Stimulated activated CD4-positive, alpha-beta T cell treated with anti-CD3 and anti-CD28 coated beads, Interleukin-4, amount 100 ng/mL, for 48 hours (primary cell): Measurements from ENCODE around the gene TGFBR3.
A peak's percentile ranks its signal among the peaks of the same experiment; 100 is the strongest.

ENCODE experiments used
- DNase-seq, 2 donors: peaks; one replicate each; pipeline ENCODE4 v3.0.0-alpha.2; 2020; ENCODE audit warnings: low read depth in 2 of 2

The TGFBR3 gene

DNA sequence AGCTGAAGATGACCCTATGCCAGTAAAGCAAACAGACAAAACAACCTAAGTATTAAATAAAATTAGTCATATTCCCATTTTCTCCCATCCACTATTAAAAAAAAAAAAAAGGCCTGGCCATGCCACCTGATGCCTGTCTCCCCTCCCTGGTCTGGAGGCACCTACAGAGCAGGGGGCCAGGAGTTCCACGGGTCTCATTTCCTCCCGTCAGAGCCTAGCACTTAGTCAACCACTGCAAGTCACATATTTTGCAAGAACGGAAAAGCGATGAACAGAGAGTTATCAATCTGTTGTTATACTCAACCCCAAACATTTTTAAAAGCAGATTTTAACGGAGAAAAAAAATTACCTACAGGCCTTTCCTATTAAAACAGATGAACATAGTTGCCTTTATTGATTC, 59.3 kb downstream of the TGFBR3 start:
- no peak for DNase-seq

DNA sequence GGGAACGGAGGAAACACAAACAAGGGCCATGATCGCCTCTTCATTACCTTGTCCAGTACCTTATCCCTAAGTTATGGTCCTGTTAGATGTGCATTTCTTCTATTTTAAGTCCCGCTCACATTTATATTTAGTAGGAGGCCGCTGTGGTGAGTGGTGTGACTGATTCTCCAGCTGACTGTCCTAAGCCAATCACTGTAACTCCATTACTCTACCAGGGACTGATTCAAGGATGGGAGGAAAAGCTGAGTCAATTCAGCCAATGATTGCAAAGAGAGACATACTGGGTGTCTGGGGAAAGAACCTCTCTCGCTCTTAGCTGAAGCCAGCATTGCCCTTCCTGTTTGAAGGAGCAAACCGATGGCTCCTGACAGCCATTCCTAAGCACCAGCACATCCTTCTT, 59.7 kb downstream of the TGFBR3 start:
- no peak for DNase-seq

DNA sequence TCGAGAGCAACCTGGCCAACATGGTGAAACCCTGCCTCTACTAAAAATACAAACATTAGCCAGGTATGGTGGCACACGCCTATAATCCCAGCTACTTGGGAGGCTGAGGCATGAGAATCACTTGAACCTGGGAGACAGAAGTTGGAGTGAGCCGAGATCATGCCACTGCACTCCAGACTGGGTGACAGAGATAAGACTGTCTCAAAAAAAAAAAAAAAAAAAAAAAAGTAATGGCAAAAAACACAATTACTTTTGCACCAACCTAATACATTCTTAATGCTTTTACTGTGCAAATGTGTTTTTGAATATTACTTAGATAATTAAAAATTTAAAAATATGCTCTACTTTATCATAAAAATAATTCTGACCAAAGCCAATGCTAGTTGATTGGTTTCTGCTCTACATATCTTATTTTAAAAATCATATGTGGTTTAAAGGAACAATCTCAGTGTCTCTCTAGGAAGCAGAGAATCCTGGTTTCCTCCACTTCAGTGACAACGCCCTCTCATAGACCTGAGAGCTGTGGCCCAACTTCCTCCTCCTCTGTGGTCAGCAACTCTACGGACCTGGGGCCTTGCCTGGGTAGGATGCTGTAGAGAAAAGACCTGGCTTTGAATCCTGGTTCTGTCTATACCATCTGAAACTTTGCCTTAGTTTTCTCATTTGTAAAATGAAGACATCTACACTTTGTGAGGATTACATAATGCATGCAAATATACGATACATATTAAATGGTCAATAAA, 64.7 kb downstream of the TGFBR3 start:
- no peak for DNase-seq

DNA sequence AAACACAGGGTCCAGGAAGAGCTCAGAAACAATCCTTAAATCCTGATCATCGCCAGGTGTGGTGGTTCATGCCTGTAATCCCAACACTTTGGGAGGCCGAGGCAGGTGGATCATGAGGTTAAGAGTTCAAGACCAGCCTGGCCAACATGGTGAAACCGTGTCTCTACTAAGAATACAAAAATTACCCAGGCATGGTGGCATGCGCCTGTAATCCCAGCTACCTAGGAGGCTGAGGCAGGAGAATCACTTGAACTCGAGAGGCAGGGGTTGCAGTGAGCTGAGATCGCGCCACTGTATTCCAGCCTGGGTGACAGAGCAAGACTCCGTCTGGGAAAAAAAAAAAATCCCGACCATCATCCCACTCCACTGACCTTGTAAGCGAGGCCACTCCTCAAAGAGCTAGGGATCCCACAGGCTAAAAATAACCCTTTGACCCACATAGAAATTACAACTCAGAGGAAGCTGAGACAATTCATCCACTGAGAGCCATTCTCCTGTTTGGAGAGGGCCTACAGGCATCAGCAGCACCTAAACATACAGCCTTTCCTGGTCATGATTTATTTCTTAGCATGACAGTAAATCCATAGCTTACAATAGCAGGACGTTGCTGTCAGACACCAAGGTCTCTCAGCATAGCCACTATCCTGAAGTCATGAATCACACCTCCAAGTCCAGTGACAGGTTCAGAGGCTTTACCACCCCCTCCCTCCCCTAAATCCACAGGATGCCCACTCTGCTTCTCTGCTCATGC, 66.7 kb downstream of the TGFBR3 start:
- no peak for DNase-seq

DNA sequence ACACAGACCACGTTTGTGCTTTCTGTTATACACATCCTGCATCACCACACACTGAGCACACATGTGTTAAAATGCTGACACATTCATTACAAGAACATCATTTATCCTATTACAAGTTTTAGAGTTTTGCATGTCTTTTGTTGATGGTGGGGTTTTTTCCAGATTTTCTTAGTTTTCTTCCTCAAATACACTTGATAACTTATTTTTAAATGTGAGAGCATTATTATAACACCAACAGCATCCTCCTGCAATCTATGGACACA, 67.3 kb downstream of the TGFBR3 start:
- no peak for DNase-seq

DNA sequence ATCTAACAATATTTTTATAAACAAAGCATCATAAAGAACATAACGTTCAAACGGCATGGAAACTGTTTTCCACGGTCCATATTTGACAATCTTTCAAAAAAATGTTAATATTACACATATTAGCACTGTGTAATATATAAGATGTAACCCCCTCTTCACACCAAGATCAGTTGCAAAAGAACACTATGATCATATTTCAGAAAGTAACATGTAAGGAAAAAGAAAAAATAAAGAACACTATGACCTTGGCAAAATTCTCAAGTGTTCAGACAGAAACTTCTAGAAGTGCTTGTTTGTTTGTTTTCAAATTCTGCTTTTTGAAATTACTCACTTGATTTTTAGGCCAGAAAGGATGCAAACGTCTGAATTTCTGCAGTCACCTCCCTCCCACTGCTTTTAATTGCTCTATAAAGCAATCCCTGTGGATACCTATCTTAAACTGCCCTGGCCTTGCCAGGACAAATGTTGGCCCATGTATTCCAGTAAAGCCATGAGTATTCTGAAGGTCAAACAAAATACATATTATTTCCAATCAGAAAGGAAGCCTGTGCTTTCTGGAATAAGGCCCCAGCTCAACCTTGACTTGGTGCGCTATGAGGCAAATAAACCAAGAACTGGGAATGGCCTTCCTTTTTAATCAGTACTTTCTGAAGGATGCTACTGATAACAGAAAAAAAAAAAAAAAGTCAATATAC, 68.6 kb downstream of the TGFBR3 start:
- no peak for DNase-seq

DNA sequence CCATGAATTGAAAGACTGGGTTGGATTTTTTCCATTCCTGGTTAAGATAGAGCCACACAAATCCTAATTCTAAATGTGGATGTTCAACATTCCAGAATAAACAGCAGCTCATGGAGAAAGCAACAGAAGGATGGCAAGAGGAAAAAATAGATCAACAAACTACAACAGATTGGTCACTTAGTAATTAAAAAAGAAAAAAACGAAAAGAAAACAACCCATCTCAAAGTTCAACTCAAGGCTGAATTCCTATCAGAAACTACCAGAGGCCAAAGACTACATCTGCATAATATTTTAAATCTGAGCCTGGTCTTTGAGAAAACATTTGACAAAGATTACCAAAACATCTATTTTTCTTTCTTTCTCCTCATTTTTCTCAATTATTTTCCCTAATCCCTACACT, 69.9 kb downstream of the TGFBR3 start:
- no peak for DNase-seq

DNA sequence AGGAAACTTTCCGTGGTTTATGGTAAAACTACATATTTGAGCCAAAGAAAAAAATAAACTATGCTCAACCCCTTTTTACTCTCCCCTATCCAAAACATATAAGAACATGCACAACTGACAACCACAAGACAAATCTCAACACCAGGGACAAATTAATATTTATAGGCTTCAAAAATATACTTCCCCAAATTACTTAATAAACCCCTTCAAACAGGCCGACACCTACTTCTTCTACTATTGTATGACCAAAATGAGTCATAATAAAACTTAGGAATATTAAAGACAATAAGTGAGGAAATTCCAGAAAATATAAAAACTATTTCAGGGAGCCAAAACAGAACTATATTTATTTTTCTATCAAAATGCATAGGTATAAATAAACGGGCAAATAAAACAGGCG, 71.5 kb downstream of the TGFBR3 start:
- no peak for DNase-seq

DNA sequence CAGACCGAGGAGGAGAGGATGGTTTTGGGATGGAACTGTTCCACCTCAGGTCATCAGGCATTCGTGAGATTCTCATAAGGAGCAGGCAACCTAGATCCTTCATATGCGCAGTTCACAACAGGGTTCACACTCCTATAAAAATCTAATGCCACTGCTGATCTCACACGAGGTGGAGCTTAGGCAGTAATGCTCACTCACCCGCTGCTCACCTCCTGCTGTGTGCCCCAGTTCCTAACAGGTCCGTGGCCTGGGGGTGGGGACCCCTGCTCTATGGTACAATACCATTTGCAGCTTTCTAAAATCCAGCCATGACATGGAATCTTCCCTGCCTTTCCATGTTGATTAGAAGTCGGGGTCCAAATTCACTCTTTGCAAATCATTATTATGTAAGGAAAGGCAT, 72.1 kb downstream of the TGFBR3 start:
- DNase-seq = no peak

DNA sequence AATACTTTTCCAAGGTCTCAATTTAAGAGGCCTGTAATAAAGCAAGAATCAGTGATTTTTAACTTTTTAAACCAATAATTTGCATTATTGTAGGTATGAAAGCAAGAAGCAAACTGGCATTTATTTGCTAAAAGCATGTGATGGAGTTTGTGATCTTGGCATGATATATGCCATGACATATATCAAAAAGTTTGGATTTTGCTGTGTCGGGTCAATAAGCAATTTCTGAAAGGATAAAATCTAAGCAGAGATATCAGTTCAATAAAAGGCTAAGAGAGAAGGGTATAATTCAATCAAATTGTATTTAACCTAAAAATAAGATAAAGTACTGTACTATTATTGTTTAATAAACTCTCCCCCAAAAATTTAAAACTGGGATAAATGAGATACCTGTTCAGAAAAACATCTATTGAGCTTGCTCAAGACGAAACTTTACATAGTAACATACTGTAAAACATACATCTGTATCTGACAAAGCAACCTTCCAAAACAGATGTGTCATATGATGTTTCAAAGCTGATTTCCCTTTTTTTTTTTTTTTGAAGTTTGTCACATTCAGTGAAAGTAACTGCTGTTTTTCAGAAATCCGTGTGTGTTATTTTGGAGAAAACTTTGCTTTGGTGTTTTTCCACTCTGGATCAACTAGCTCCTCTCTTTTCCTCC, 74.5 kb downstream of the TGFBR3 start:
- no peak for DNase-seq

DNA sequence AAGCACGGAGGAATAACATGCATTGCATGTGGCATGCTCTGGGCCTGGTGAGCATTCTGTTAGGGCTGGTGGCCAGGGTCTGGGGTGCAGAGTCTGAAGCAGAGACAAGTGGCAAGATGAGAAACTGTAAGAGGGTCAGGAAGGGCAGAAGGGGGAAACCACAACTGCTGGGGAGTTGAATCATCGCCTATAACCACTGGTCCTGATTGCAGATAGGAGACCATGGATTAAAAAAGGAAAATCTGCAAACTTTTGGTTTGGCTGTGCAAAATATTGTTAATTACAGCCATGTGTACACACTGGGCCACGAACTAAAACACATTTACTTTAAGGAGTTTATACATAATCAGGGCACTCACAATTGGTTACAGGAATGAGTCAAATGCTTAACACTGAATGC, 76.6 kb downstream of the TGFBR3 start:
- DNase-seq = no peak

DNA sequence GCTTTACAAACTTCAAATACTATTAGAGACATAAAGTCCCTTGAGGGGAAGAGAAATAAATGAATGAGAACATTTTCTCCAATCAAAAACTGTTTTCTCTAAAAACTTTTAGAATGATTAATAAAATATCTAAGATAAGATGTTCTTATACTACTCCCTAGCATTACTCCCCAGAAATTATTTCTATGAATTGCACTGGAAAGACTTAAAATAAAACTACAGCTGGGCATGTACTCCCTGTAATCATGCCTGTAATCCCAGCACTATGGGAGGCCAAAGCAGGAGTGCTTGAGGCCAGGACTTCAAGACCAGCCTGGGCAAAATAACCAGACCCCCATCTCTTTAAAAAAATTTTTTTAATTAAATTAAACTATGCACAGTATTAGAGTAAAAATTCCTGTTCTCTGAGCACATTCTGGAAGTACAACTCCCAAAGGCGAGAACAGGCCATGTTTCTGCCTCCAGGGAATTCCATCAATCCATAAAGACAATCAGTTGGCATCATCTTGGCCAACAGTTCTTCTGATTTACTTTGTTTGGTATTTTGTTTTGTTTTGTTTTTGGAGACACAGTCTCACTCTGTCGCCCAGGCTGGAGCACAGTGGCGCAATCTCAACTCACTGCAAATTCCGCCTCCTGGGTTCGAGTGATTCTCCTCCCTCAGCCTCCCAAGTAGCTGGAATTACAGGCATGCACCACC, 77.9 kb downstream of the TGFBR3 start:
- no peak for DNase-seq

DNA sequence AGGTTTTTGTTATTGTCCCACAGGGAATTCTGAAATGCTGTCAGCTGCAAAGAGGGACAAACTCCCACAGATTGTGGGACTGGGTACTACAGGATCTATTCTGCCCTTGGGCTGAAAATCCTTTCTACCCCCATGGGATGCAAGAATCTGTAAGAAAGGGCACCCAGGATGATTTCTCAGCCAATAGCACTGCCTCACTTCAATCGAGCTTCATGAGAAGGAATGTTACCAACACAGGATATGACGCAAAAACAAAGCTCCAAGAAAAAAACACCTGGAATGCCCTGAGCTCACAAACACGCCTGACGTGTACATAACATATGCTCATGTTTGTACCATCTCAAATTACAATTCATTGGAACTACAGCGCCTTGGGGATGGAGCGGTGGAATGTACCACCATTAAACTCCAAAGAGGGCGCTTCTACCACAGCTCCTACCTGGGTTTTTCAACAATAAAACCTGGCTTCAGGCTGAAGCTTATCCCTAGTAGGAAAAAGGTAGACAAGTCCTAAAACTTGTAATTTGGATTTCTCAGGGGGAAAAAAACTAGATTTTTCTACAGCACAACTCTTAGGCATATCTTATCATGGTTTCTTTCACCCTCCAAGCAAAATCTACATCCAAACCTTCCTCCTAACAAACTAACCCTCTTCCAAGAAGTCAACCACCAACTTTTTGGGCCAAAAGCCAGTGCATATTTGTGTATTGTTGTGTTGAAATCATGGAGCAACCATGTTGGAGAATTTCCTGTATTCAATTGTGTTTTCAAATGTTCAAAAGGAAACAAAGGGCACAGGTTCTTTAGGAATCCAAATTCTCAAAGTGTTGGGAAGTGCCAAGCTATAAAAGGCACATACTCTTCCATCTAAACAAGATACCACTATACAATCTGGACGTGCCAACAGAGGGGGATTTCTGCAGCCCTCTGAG, 78.9 kb downstream of the TGFBR3 start:
- DNase-seq = no peak

DNA sequence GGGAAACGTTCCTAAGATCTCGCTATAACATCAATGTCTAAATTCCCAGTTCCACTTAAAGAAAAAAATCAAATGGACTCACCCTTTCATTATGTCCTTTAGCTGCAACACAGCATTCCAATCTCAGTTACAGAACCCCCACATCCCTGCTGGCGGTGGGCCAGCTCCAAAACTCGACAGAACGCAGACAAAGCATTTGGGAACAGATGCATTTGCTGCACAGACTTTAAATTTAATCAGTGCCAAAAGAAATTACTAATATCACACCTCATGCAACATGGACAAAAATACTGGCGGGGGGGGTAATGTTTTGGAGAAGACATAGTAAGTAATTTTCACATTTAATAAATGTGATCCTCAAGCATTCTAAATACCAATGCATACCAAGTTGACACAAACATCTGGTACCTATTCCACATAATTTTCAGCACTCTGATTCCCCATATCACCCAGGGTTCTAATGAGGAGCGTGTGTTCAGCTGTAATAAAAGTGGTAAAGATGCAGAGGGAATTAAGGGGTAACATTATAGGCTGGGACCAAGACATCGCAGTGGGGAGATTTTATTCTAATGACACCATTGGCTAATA, 79.7 kb downstream of the TGFBR3 start:
- DNase-seq = no peak

DNA sequence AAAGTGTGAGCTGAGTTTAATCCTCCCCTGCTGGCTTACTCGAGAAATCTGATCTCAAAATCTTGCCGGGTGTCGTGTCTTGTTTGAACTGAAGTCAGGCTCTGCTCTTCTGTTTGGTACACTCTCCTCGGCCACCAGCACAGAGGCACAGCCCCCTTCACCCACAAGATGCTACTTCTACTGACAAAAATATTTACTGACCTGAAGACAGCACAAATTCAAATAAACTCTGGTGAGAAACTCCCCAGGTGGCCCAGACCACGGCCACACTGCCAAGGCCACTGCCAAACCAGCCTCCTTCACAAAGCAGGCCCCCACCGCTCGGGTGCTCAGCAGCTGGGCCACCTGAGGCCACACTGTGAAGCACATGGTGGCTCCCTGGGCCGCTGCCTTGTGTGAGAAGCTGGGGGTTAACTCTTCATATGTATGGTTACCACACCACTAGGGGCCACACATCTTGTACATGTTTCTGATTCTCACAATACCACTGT, 80.6 kb downstream of the TGFBR3 start:
- DNase-seq = no peak

DNA sequence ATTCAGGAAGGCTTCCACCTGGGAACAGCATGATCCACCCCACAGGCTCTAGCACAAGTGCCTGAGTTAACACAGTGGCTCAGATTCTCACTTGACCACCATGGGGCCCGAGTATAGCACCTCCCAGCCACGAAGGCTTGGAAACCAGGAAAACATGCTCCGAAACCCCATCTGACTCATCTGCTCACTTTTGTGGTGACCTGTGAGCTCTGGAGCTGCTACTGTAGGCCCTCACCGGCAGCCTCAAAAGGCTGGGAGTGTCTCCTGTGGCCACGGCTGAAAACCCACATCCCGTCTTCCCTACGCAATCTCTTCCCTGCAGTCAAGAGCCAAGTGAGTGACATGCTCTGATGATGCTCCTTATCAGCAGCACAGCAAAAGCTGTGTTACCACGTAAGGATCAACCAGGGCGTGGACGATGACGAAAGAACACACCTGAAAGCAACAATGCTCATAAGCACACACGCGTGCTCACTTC, 81.4 kb downstream of the TGFBR3 start:
- peak; percentile 56 to 73 for DNase-seq

DNA sequence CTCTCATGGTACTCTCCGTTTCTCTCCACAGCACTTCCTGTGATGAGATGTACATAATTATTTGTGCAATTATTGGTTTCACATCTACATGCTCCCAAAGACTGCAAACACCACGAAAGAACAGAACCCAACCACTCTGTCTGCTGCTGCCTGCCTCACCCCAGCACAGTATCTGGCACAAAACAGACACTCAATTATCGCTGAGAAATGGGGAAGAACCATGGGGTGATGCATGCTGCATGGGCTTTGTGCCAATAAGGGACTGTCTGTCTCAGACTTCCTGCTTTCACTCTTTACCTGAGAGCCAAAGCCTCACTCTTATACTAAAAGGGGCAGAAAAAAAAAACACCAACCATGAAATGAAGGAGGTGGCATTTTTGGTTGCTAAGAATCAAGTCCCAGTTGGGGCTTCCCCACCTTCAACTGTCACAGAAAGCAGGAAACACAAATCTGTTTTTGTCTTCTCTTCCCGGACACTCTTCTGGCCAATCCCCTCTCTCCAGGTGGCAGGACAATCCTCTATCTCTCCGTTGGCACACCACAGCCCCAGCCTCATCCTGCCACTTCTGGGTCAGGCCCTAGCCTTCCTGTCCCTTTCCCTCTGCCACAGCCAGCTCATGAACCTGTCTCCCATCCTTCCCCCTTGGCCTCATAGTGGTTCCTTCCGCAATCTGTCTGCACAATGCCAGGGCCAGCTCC, 82.0 kb downstream of the TGFBR3 start:
- peak; percentile 42 to 62 for DNase-seq

DNA sequence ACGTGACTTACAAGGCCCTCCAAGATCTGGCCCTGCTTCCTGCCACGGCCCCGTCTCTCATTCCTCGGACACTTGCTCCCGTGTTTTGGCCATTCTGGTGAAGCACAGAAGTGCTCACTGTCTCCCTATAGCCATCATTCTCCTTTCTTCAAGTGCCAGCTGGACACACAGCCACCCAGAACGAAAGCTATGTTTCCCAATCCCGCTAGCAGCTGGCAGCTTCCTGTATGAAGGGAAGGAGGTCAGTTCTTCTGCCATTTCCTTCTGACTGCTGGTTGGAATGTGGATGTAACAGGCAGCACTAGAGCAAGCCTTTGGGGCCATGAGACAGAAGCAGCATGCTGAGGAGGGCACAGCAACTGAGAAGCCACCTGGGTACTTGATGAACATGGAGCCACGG, 82.8 kb downstream of the TGFBR3 start:
- DNase-seq = no peak

DNA sequence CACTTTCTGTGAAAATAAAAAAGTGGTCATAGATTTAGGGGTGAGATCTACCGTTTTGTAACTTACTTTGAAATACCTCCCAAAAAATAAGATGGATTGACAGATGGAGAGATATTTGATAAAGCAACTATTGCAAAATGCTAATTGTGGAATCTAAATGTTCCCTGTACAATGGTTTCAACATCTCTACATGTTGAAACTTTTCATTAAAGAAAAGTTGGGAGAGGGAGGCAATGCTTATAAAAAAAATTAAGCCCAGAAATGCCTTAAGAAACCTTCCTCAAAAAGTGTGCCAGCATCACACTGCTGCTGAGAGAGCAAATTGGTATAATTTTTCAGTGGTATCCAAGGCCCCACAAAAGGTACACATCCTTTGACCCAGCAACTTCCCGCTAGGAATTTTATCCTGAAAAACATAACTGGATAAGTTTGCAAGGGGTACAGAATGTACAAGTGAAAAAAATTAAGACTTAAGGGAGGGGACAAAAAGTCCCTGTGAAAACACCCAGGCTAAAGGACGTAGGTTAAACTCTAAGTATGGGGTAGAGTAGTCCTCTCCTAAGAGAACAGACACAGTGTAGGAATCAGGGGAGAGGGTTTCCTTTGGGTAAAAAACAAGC, 84.3 kb downstream of the TGFBR3 start:
- DNase-seq = no peak
